Ascending aorta (tissue), 2 donors: ENCODE results near the gene CHRNA4. TPM values are rescaled to one million over a fixed set of nuclear protein-coding genes. Genes with fewer than 3 reads are reported as not detected.

ENCODE experiments used
- DNase-seq, 2 donors: peaks; one replicate each; pipeline ENCODE4 v3.0.0-alpha.2; 2019; ENCODE audit warnings: low spot score in 2 of 2
- H3K27ac ChIP-seq, 2 donors: fragments of 200-600 bp; sonication (generic); one replicate each; pipeline ENCODE4 v1.5.1; 2016 to 2017; ENCODE audit warnings: mild to moderate bottlenecking in 1 of 2
- H3K27me3 ChIP-seq: fragments of 200-600 bp; sonication (generic); one replicate; pipeline ENCODE4 v1.5.1; 2017
- H3K36me3 ChIP-seq, 2 donors: fragments of 200-600 bp; sonication (generic); one replicate each; pipeline ENCODE4 v1.5.1; 2016
- H3K4me1 ChIP-seq, 2 donors: fragments of 200-600 bp; sonication (generic); one replicate each; pipeline ENCODE4 v1.5.1; 2016 to 2017; ENCODE audit warnings: mild to moderate bottlenecking in 1 of 2
- H3K4me3 ChIP-seq, 2 donors: fragments of 200-600 bp; sonication (generic); one replicate each; pipeline ENCODE4 v1.5.1; 2016 to 2017; ENCODE audit warnings: mild to moderate bottlenecking in 1 of 2
- H3K9me3 ChIP-seq, 2 donors: fragments of 200-600 bp; sonication (generic); one replicate each; pipeline ENCODE4 v1.5.1; 2016
- CTCF ChIP-seq, 3 experiments: fragments of 200-600 bp in 2 of 3; fragments of 450-650 bp in 1 of 3; sonication (generic) in 2 of 3; IDR thresholded peaks; one replicate each; pipeline ENCODE4 v1.5.1; 2016 to 2019; ENCODE audit warnings: antibody characterized with exemption in 3 of 3, mild to moderate bottlenecking in 1 of 3, moderate library complexity in 1 of 3
- intact Hi-C: fragments of 100-400 bp; cut with DNase I; formaldehyde crosslinking; loops from one replicate; pipeline ENCODE4 v1.15.1; 2023
- total RNA-seq: library from RNA; depleted of rRNA; stranded (reverse); fragments of >200 nt; gene quantifications from one replicate; pipeline ENCODE4 v1.1.0, GENCODE V29; 2016

Gene CHRNA4
- total RNA-seq, 1 donor from 2014 or later: not detected

- H3K4me1 ChIP-seq: no peaks in the 10 kb centered on the region
- H3K4me3 ChIP-seq: no peak overlapping the region
- DNase-seq: no peak
- H3K27me3 ChIP-seq: peaks cover 6% of the 10 kb centered on the region
- TF ChIP-seq CTCF (IDR thresholded peaks at IDR 0.05): no peak
- H3K36me3 ChIP-seq: no peaks in the 10 kb centered on the region
- intact Hi-C loops: no loop called here
- H3K9me3 ChIP-seq: no peaks in the 10 kb centered on the region
- H3K27ac ChIP-seq: no peak overlapping the region
These were observed 9.1 kb downstream of the CHRNA4 start for GRCh38 chr20:63351811-63352591.

- no peak overlapping the region for H3K4me3 ChIP-seq
- no peak overlapping the region for H3K27ac ChIP-seq
- H3K9me3 ChIP-seq: no peaks in the 10 kb centered on the region
- H3K36me3 ChIP-seq: no peaks in the 10 kb centered on the region
- no peaks in the 10 kb centered on the region for H3K4me1 ChIP-seq
- no peak for DNase-seq
- intact Hi-C loops: no loop called here
- TF ChIP-seq CTCF (IDR thresholded peaks at IDR 0.05): no peak
- peaks cover 6% of the 10 kb centered on the region for H3K27me3 ChIP-seq
These were observed 9.8 kb downstream of the CHRNA4 start for GRCh38 chr20:63351326-63351700.

- Histone ChIP-seq H3K36me3 (no peaks in the 10 kb centered on the region), H3K27ac (no peak overlapping the region), H3K9me3 (no peaks in the 10 kb centered on the region), H3K4me3 (no peak overlapping the region), H3K4me1 (no peaks in the 10 kb centered on the region), H3K27me3 (peaks cover 6% of the 10 kb centered on the region)
- intact Hi-C loops: no loop called here
- TF ChIP-seq CTCF (IDR thresholded peaks at IDR 0.05): no peak
- DNase-seq: no peak
These were observed 10.4 kb downstream of the CHRNA4 start for GRCh38 chr20:63350597-63351325.

- H3K9me3 ChIP-seq: no peaks in the 10 kb centered on the region
- no peaks in the 10 kb centered on the region for H3K4me1 ChIP-seq
- H3K27me3 ChIP-seq: peaks cover 6% of the 10 kb centered on the region
These were observed 11.0 kb downstream of the CHRNA4 start for GRCh38 chr20:63350196-63350595.

GRCh38 chr20:63349516-63349895 lies 11.6 kb downstream of the CHRNA4 start:
- no peaks in the 10 kb centered on the region for H3K36me3 ChIP-seq
- H3K4me1 ChIP-seq: no peaks in the 10 kb centered on the region
- H3K27me3 ChIP-seq: peaks cover 6% of the 10 kb centered on the region
- H3K27ac ChIP-seq: no peak overlapping the region
- intact Hi-C loops: no loop called here
- H3K9me3 ChIP-seq: no peaks in the 10 kb centered on the region
- no peak overlapping the region for H3K4me3 ChIP-seq
- DNase-seq: no peak
- TF ChIP-seq CTCF (IDR thresholded peaks at IDR 0.05): no peak

More at GRCh38 chr20:63350196-63350595, 11.0 kb downstream of the CHRNA4 start:
- no peak overlapping the region for H3K4me3 ChIP-seq
- no peak overlapping the region for H3K27ac ChIP-seq
- no peak for TF ChIP-seq CTCF (IDR thresholded peaks at IDR 0.05)
- no peaks in the 10 kb centered on the region for H3K36me3 ChIP-seq
- intact Hi-C loops: no loop called here
- DNase-seq: no peak
